HCT116 (cell line): ENCODE measurements around the gene TKTL2. TPM values are rescaled to one million over a fixed set of nuclear protein-coding genes. Genes with fewer than 3 reads are reported as not detected.

Source experiments
- ATAC-seq: fragments of 200-7000 bp; cut with Tn5 transposase; 2 replicates; pipeline ENCODE4 v1.9.1; 2020; ENCODE audit warnings: mild to moderate bottlenecking, moderate library complexity
- BruUV-seq: library from RNA; stranded (reverse); fragments of 400-500 nt; replicated peaks from 2 replicates; lab custom pipeline; 2021; lab: Mats Ljungman, UMichigan
- CTCF ChIA-PET: fragments of 300-600 bp; sonication (Branson Sonifier 250); formaldehyde crosslinking; loops from one replicate; lab custom pipeline; 2021; ENCODE audit warnings: antibody characterized with exemption; lab: Charles Lee
- POLR2A ChIA-PET: fragments of 300-600, 350-600 bp; sonication (Branson Sonifier 250); formaldehyde crosslinking; loops from one replicate; lab custom pipeline; 2021; ENCODE audit warnings: antibody characterized with exemption; lab: Charles Lee
- RAD21 ChIA-PET, 2 experiments: fragments of 300-600 bp; sonication (Branson Sonifier 250); formaldehyde crosslinking; loops; one replicate each; lab custom pipeline; 2023; ENCODE audit warnings: low total read pairs in 2 of 2; ENCODE audit not compliant: uncharacterized antibody in 2 of 2, unreplicated experiment in 2 of 2, low non-redundant PET in 1 of 2; lab: Charles Lee
- DNase-seq: peaks from one replicate; pipeline ENCODE4 v3.0.0-alpha.2; 2010; ENCODE audit warnings: low read depth, low spot score
- H2AFZ ChIP-seq: fragments of 200-600 bp; shearing (Covaris generic), sonication (generic); 2 replicates; pipeline ENCODE4 v1.6.1; 2017; ENCODE audit warnings: low read depth, mixed run types, mixed read lengths, antibody characterized with exemption, low read length; ENCODE audit not compliant: poor library complexity, severe bottlenecking
- H3K27ac ChIP-seq: 2 replicates; pipeline ENCODE4 v1.5.1; 2012; ENCODE audit warnings: low read depth, low read length
- H3K27me3 ChIP-seq: fragments of 200-600 bp; sonication (generic); 2 replicates; pipeline ENCODE4 v1.6.1; 2016; ENCODE audit warnings: mixed run types, low read length, mixed read lengths; ENCODE audit not compliant: insufficient read depth
- H3K36me3 ChIP-seq, 2 experiments: fragments of 200-500 bp in 1 of 2; fragments of 200-600 bp in 1 of 2; sonication (Bioruptor generic) in 1 of 2; sonication (generic) in 1 of 2; 2 replicates each; pipeline versions ENCODE4 v1.5.1 to v1.6.1; 2014 to 2016; ENCODE audit warnings: low read length in 2 of 2, inconsistent platforms in 1 of 2, mixed read lengths in 1 of 2, mixed run types in 1 of 2; ENCODE audit not compliant: insufficient read depth in 2 of 2, control insufficient read depth in 1 of 2
- H3K4me1 ChIP-seq, 2 experiments: fragments of 200-600 bp in 1 of 2; sonication (generic) in 1 of 2; 2 replicates each; pipeline versions ENCODE4 v1.5.1 to v1.6.1; 2012 to 2017; ENCODE audit warnings: low read length in 2 of 2, inconsistent platforms in 1 of 2, mild to moderate bottlenecking in 1 of 2, mixed read lengths in 1 of 2, mixed run types in 1 of 2, moderate library complexity in 1 of 2; ENCODE audit not compliant: insufficient read depth in 2 of 2, control insufficient read depth in 1 of 2
- H3K4me2 ChIP-seq: fragments of 200-600 bp; sonication (generic); 2 replicates; pipeline ENCODE4 v1.6.1; 2017; ENCODE audit warnings: mixed run types, low read length, mixed read lengths
- H3K4me3 ChIP-seq, 2 experiments: fragments of 200-600 bp in 1 of 2; sonication (generic) in 1 of 2; replicated peaks in 1 of 2; 2 replicates each; pipeline ENCODE4 v1.5.1; 2011 to 2016; ENCODE audit warnings: low read length in 2 of 2, control low read depth in 1 of 2, low read depth in 1 of 2, mild to moderate bottlenecking in 1 of 2, mixed read lengths in 1 of 2, mixed run types in 1 of 2
- H3K79me2 ChIP-seq: fragments of 200-600 bp; sonication (generic); 2 replicates; pipeline ENCODE4 v1.6.1; 2017; ENCODE audit warnings: mild to moderate bottlenecking, mixed run types, low read length, moderate library complexity, mixed read lengths; ENCODE audit not compliant: insufficient read depth
- H3K9ac ChIP-seq: fragments of 200-600 bp; sonication (generic); 2 replicates; pipeline ENCODE4 v1.6.1; 2016; ENCODE audit warnings: low read length, mixed read lengths
- H3K9me2 ChIP-seq: fragments of 200-600 bp; sonication (generic), shearing (Covaris generic); 2 replicates; pipeline ENCODE4 v1.6.1; 2017; ENCODE audit warnings: mixed run types, mild to moderate bottlenecking, moderate library complexity; ENCODE audit not compliant: insufficient read depth
- H3K9me3 ChIP-seq, 2 experiments: fragments of 200-500 bp in 1 of 2; fragments of 200-600 bp in 1 of 2; sonication (Bioruptor generic) in 1 of 2; sonication (generic) in 1 of 2; 2 replicates each; pipeline ENCODE4 v1.6.1; 2014 to 2017; ENCODE audit warnings: low read length in 2 of 2, mixed read lengths in 2 of 2, inconsistent platforms in 1 of 2, low read depth in 1 of 2, mild to moderate bottlenecking in 1 of 2, mixed run types in 1 of 2, moderate library complexity in 1 of 2; ENCODE audit not compliant: control insufficient read depth in 1 of 2, insufficient read depth in 1 of 2
- H4K20me1 ChIP-seq: fragments of 200-600 bp; sonication (generic), shearing (Covaris generic); 2 replicates; pipeline ENCODE4 v1.6.1; 2017; ENCODE audit warnings: mixed run types, mild to moderate bottlenecking, moderate library complexity; ENCODE audit not compliant: insufficient read depth
- CBX3 ChIP-seq: IDR thresholded peaks from 2 replicates; pipeline ENCODE4 v1.6.1; 2012; ENCODE audit warnings: low read depth
- EGR1 ChIP-seq: IDR thresholded peaks from 2 replicates; pipeline ENCODE4 v1.6.1; 2012; ENCODE audit warnings: low read depth
- ELF1 ChIP-seq: IDR thresholded peaks from 2 replicates; pipeline ENCODE4 v1.6.1; 2012; ENCODE audit warnings: low read depth, borderline replicate concordance
- MAX ChIP-seq: IDR thresholded peaks from 2 replicates; pipeline ENCODE4 v1.6.1; 2012
- POLR2A ChIP-seq: IDR thresholded peaks from 2 replicates; pipeline ENCODE4 v1.7.0; 2011; ENCODE audit warnings: borderline replicate concordance; ENCODE audit not compliant: insufficient read depth, insufficient read length; ENCODE audit errors: extremely low read depth
- POLR2AphosphoS5 ChIP-seq: IDR thresholded peaks from 2 replicates; pipeline ENCODE4 v1.6.1; 2011; ENCODE audit warnings: mild to moderate bottlenecking, low read depth, low read length, moderate library complexity
- RAD21 ChIP-seq: IDR thresholded peaks from 2 replicates; pipeline ENCODE4 v1.6.1; 2012; ENCODE audit warnings: low read depth, mild to moderate bottlenecking
- SIN3A ChIP-seq: IDR thresholded peaks from 2 replicates; pipeline ENCODE4 v1.6.1; 2012; ENCODE audit warnings: low read depth
- SP1 ChIP-seq: IDR thresholded peaks from 2 replicates; pipeline ENCODE4 v1.6.1; 2012; ENCODE audit warnings: low read depth
- TCF7L2 ChIP-seq: IDR thresholded peaks from 2 replicates; pipeline ENCODE4 v1.7.0; 2011; ENCODE audit warnings: borderline replicate concordance, inconsistent platforms; ENCODE audit not compliant: insufficient read depth, insufficient read length; ENCODE audit errors: extremely low read depth
- YY1 ChIP-seq: IDR thresholded peaks from 2 replicates; pipeline ENCODE4 v1.6.1; 2011; ENCODE audit warnings: low read length, low read depth, moderate library complexity, mild to moderate bottlenecking; ENCODE audit not compliant: insufficient replicate concordance; ENCODE audit errors: extremely low read depth
- ZFX ChIP-seq: fragments of 450-650 bp; IDR thresholded peaks from 2 replicates; pipeline ENCODE4 v1.6.1; 2017
- intact Hi-C: fragments of 100-400 bp; cut with micrococcal nuclease; formaldehyde crosslinking; loops from 2 replicates; pipeline ENCODE4 v1.10.0; 2022
- total RNA-seq: library from RNA; stranded (reverse); gene quantifications from one replicate; pipeline ENCODE4 v1.2.1, GENCODE V29; 2021; ENCODE audit not compliant: unreplicated experiment
- TF ChIP-seq, protein P1 (sequence below): IDR thresholded peaks from 2 replicates; pipeline ENCODE4 v1.6.1; 2011; ENCODE audit warnings: mild to moderate bottlenecking, low read length, moderate library complexity; ENCODE audit not compliant: insufficient replicate concordance; ENCODE audit errors: extremely low read depth
- TF ChIP-seq, protein P2 (sequence below): IDR thresholded peaks from 2 replicates; pipeline ENCODE4 v1.6.1; 2012

The TKTL2 gene
- total RNA-seq, 1 experiment from 2014 or later = not detected

DNA sequence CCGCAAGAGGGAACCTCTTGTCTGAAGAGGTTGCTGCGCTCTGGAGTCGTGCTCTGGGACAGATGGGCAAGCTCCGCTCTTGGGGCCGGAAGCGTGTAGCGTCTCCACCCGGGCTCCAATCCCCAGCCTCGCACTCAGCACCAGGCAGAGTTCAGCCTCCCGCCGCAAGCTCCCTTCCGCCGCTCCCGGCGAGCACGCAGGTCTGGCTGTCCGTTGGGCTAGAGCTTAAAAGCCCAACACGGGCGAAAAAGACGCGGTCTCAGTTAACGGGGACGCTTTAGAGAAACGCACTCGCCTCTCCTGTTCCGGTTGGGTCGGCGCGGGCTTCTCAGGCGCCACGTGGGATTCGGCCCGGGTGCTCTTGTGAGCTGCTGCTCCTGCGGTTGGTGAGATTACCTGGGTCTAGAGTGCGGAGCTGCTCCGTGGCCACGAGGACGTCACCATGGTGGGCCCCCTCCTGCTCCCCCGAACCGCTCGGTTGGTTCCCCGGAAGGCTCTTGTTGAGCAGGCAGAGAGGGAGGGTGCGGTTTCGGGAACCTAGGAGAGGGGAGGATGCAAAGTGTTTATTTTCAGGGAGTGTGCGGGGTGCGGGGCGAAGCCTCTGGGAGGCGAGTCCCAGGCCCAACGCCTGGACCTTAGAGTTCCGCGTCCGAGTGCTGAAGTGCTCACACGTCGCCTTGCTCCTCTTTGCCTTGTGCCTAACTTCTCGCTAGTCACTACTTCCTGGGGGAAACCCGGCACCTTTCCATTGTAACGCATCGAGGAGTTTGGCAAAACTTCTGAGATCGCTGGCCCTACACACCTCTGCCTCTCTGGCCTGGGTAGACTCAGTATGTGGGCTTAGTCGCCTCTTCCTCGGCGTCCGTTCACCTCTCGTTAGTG, 21.0 kb upstream of the TKTL2 start, which contains the start of gene TMA16:
Gene TMA16 (plus strand): TSS at position 331 of the 882 bp plus-strand sequence. CDS start 112 bp downstream, at position 443.
- intact Hi-C loops = loop anchor here (5.0 kb wide), 1 partner anchor 327 kb away; the partner anchor contains the start of gene NAF1
- 0 out of 2 replicates have a peak, but pooled peaks cover 5% of the 10 kb centered on the region for H4K20me1 ChIP-seq
- RAD21 ChIA-PET = no interaction called here
- TF ChIP-seq, protein P1, sequence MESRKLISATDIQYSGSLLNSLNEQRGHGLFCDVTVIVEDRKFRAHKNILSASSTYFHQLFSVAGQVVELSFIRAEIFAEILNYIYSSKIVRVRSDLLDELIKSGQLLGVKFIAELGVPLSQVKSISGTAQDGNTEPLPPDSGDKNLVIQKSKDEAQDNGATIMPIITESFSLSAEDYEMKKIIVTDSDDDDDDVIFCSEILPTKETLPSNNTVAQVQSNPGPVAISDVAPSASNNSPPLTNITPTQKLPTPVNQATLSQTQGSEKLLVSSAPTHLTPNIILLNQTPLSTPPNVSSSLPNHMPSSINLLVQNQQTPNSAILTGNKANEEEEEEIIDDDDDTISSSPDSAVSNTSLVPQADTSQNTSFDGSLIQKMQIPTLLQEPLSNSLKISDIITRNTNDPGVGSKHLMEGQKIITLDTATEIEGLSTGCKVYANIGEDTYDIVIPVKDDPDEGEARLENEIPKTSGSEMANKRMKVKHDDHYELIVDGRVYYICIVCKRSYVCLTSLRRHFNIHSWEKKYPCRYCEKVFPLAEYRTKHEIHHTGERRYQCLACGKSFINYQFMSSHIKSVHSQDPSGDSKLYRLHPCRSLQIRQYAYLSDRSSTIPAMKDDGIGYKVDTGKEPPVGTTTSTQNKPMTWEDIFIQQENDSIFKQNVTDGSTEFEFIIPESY = peak; percentile 34
- TF ChIP-seq POLR2AphosphoS5 (peak; percentile 97), TCF7L2 (peak; percentile 11), ELF1 (peak; percentile 30; the same call in 1 of the 2 replicates), EGR1 (no peak), YY1 (peak; percentile 84), CBX3 (peak; percentile 97; the same call in 1 of the 2 replicates), SIN3A (peak; percentile 85), ZFX (peak; percentile 77), RAD21 (no peak), MAX (peak; percentile 99), POLR2A (peak; percentile 87), SP1 (peak; percentile 66)
- TF ChIP-seq, protein P2, sequence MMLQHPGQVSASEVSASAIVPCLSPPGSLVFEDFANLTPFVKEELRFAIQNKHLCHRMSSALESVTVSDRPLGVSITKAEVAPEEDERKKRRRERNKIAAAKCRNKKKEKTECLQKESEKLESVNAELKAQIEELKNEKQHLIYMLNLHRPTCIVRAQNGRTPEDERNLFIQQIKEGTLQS = no peak
- peaks cover 6 to 22% of the 10 kb centered on the region in 2 experiments; a peak in 3 of 4 replicates for H3K4me1 ChIP-seq
- H2AFZ ChIP-seq = no peak within 1 kb of the TSS
- peak within 1 kb of the TSS; percentile 70 for H3K4me2 ChIP-seq
- peaks cover 0 to 2% of the 10 kb centered on the region in 2 experiments; a peak in 1 of 4 replicates for H3K36me3 ChIP-seq
- peaks cover 51% of the 10 kb centered on the region for H3K79me2 ChIP-seq
- TSS peak; percentile 59 for BruUV-seq
- no peaks in the 10 kb centered on the region for H3K9me3 ChIP-seq
- POLR2A ChIA-PET = interaction anchor here (0.9 to 2.9 kb wide), 10 partner anchors 9 to 328 kb away, joined by 3 to 14 read pairs (median 5); partner anchors contain the start of gene NAF1
- H3K4me3 ChIP-seq = peak within 1 kb of the TSS; percentile 87 to 95
- H3K27ac ChIP-seq = peak within 1 kb of the TSS; percentile 93
- CTCF ChIA-PET = interaction anchor here (0.9 to 1.0 kb wide), 2 partner anchors 9 to 53 kb away, joined by 3 to 4 read pairs; no protein-coding TSS in a partner anchor
- H3K27me3 ChIP-seq = no peaks in the 10 kb centered on the region
- DNase-seq (peak; percentile 93), ATAC-seq (peak; percentile 88)
- H3K9ac ChIP-seq = peak within 1 kb of the TSS; percentile 98
- no peaks in the 10 kb centered on the region for H3K9me2 ChIP-seq
